Inflammatory macrophage treated with lipopolysaccharide for 1 hour (primary cell): ENCODE data around the gene CLTCL1.
A peak's percentile ranks its signal among the peaks of the same experiment; 100 is the strongest.

Experiments used
- DNase-seq, 2 donors: peaks; one replicate each; pipeline ENCODE4 v3.0.0-alpha.2; 2020 to 2022

Gene CLTCL1

GRCh38 chr22:19244600-19245352, 46.7 kb downstream of the CLTCL1 start:
- no peak for DNase-seq

GRCh38 chr22:19242699-19243098, 48.8 kb downstream of the CLTCL1 start:
- DNase-seq: peak; percentile 8 to 10

- DNase-seq: no peak
Observed at GRCh38 chr22:19241593-19241906, 50.0 kb downstream of the CLTCL1 start.

GRCh38 chr22:19240813-19241592, 50.5 kb downstream of the CLTCL1 start:
- DNase-seq: peak; percentile 20 to 24

GRCh38 chr22:19239464-19239863, 52.1 kb downstream of the CLTCL1 start:
- no peak for DNase-seq

GRCh38 chr22:19238900-19239299, 52.6 kb downstream of the CLTCL1 start:
- no peak for DNase-seq

- DNase-seq: no peak
Observed at GRCh38 chr22:19235874-19236273, 55.6 kb downstream of the CLTCL1 start.

GRCh38 chr22:19234126-19234896, 57.2 kb downstream of the CLTCL1 start:
- no peak for DNase-seq

GRCh38 chr22:19233189-19233661, 58.3 kb downstream of the CLTCL1 start:
- no peak for DNase-seq

- no peak for DNase-seq
Observed at GRCh38 chr22:19232623-19233022, 58.9 kb downstream of the CLTCL1 start.

GRCh38 chr22:19231986-19232385, 59.5 kb downstream of the CLTCL1 start:
- DNase-seq: no peak

GRCh38 chr22:19229600-19229999, 61.9 kb downstream of the CLTCL1 start:
- no peak for DNase-seq

- DNase-seq: no peak
Observed at GRCh38 chr22:19228179-19228578, 63.3 kb downstream of the CLTCL1 start.

- no peak for DNase-seq
Observed at GRCh38 chr22:19226428-19226827, 65.1 kb downstream of the CLTCL1 start.

- DNase-seq: no peak
Observed at GRCh38 chr22:19225560-19225959, 66.0 kb downstream of the CLTCL1 start.

GRCh38 chr22:19224985-19225384, 66.5 kb downstream of the CLTCL1 start:
- no peak for DNase-seq

- no peak for DNase-seq
Observed at GRCh38 chr22:19224557-19224956, 67.0 kb downstream of the CLTCL1 start.

GRCh38 chr22:19223617-19224016, 67.9 kb downstream of the CLTCL1 start:
- no peak for DNase-seq

GRCh38 chr22:19223110-19223509, 68.4 kb downstream of the CLTCL1 start:
- DNase-seq: no peak

- DNase-seq: no peak
Observed at GRCh38 chr22:19222242-19223005, 69.1 kb downstream of the CLTCL1 start.

- no peak for DNase-seq
Observed at GRCh38 chr22:19220867-19221266, 70.7 kb downstream of the CLTCL1 start.

GRCh38 chr22:19218541-19219233, 72.8 kb downstream of the CLTCL1 start:
- no peak for DNase-seq
